Activated CD8-positive, alpha-beta T cell treated with anti-CD3 and anti-CD28 coated beads, Interleukin-2, amount 10 ng/mL, durations not matched to agents 7 days and 5 days (primary cell): Measurements from ENCODE around the gene DCDC2. TPM values are rescaled to one million over a fixed set of nuclear protein-coding genes. Genes with fewer than 3 reads are reported as not detected.

Experiments used
- ATAC-seq: fragments of 150-1000 bp; cut with Tn5 transposase; one replicate; pipeline ENCODE4 v1.10.0; 2021; ENCODE audit warnings: moderate library complexity
- CTCF ChIA-PET: fragments of 350-600 bp; sonication (Branson Sonifier 250); formaldehyde crosslinking; loops from one replicate; lab custom pipeline; 2021; ENCODE audit warnings: antibody characterized with exemption; lab: Charles Lee
- POLR2A ChIA-PET: fragments of 350-600 bp; sonication (Branson Sonifier 250); formaldehyde crosslinking; loops from one replicate; lab custom pipeline; 2021; ENCODE audit warnings: antibody characterized with exemption; lab: Charles Lee
- DNase-seq: peaks from one replicate; pipeline ENCODE4 v3.0.0-alpha.2; 2020
- H3K27ac Mint-ChIP-seq: one replicate; pipeline ENCODE4 v1.8.0; 2021; ENCODE audit warnings: mild to moderate bottlenecking, mixed read lengths
- H3K27me3 Mint-ChIP-seq: one replicate; pipeline ENCODE4 v1.8.0; 2021; ENCODE audit warnings: low read depth, mixed read lengths
- H3K36me3 Mint-ChIP-seq: one replicate; pipeline ENCODE4 v1.8.0; 2021; ENCODE audit warnings: low read depth, mixed read lengths
- H3K4me1 Mint-ChIP-seq: one replicate; pipeline ENCODE4 v1.8.0; 2021; ENCODE audit warnings: low read depth, mixed read lengths
- H3K4me3 Mint-ChIP-seq: one replicate; pipeline ENCODE4 v1.8.0; 2021; ENCODE audit warnings: mild to moderate bottlenecking, mixed read lengths
- H3K9me3 Mint-ChIP-seq: one replicate; pipeline ENCODE4 v1.8.0; 2022; ENCODE audit warnings: mixed read lengths; ENCODE audit not compliant: insufficient read depth
- total RNA-seq, 2 experiments: library from RNA; stranded (reverse); gene quantifications; one replicate each; pipeline ENCODE4 v1.2.3, GENCODE V29; 2021

The DCDC2 gene
- total RNA-seq, 2 experiments from 2014 or later: not detected

GRCh38 chr6:24125980-24126379, 231.9 kb downstream of the DCDC2 start, which contains the start of gene NRSN1:
Gene NRSN1 (plus strand): TSS chr6:24126215. CDS start chr6:24134328, 8,113 bp downstream.
- H3K4me3 Mint-ChIP-seq: no peak within 1 kb of the TSS

GRCh38 chr6:24122139-24122538, 235.7 kb downstream of the DCDC2 start:
- DNase-seq (no peak), ATAC-seq (no peak)
- H3K36me3 Mint-ChIP-seq: no peaks in the 10 kb centered on the region
- H3K4me1 Mint-ChIP-seq: no peaks in the 10 kb centered on the region
- ChIA-PET CTCF (no interaction called here), POLR2A (no interaction called here)
- no peak overlapping the region for H3K27ac Mint-ChIP-seq
- no peak overlapping the region for H3K4me3 Mint-ChIP-seq
- no peaks in the 10 kb centered on the region for H3K9me3 Mint-ChIP-seq
- H3K27me3 Mint-ChIP-seq: peaks cover 11% of the 10 kb centered on the region

More at GRCh38 chr6:24125980-24126379, 231.9 kb downstream of the DCDC2 start, which contains the start of gene NRSN1:
- DNase-seq (no peak), ATAC-seq (no peak)
- H3K27me3 Mint-ChIP-seq: peaks cover 11% of the 10 kb centered on the region
- no peak within 1 kb of the TSS for H3K27ac Mint-ChIP-seq
- CTCF ChIA-PET: no interaction called here
- H3K4me1 Mint-ChIP-seq: no peaks in the 10 kb centered on the region
- no peaks in the 10 kb centered on the region for H3K36me3 Mint-ChIP-seq
- no peaks in the 10 kb centered on the region for H3K9me3 Mint-ChIP-seq
- POLR2A ChIA-PET: no interaction called here

Other genes with a start within 250 kb of the DCDC2 start
- gene NRSN1, start 231.8 kb downstream of the DCDC2 start, total RNA-seq: not detected
- gene MRS2, start 44.9 kb upstream of the DCDC2 start, total RNA-seq: 10 to 100 TPM; 20.3 to 21.3 TPM
- gene GPLD1, start 131.5 kb upstream of the DCDC2 start, total RNA-seq: under 1 TPM; 0.34 to 0.45 TPM
- 1 to 10 TPM; 4.8 to 4.9 TPM for gene ALDH5A1, start 136.9 kb upstream of the DCDC2 start, total RNA-seq